Retinal pigment epithelial cell (primary cell): ENCODE data around the gene PADI4.
"Not testable (repeated sequence)": the region's sequence is repeated elsewhere in the genome, so short reads cannot be mapped to it uniquely, and the experiment has no call there.

ENCODE experiments used
- DNase-seq: peaks from one replicate; pipeline ENCODE4 v3.0.0-alpha.2; 2010; ENCODE audit warnings: low read depth
- H3K4me3 ChIP-seq: 2 replicates; pipeline ENCODE4 v1.5.1; 2011; ENCODE audit warnings: mild to moderate bottlenecking, low read length, control low read depth, moderate library complexity
- TF ChIP-seq, protein P1 (sequence below): conservative IDR thresholded peaks from 2 replicates; pipeline ENCODE4 v1.5.1; 2011; ENCODE audit warnings: low read depth, low read length, control low read depth, inconsistent platforms

PADI4 gene

DNA sequence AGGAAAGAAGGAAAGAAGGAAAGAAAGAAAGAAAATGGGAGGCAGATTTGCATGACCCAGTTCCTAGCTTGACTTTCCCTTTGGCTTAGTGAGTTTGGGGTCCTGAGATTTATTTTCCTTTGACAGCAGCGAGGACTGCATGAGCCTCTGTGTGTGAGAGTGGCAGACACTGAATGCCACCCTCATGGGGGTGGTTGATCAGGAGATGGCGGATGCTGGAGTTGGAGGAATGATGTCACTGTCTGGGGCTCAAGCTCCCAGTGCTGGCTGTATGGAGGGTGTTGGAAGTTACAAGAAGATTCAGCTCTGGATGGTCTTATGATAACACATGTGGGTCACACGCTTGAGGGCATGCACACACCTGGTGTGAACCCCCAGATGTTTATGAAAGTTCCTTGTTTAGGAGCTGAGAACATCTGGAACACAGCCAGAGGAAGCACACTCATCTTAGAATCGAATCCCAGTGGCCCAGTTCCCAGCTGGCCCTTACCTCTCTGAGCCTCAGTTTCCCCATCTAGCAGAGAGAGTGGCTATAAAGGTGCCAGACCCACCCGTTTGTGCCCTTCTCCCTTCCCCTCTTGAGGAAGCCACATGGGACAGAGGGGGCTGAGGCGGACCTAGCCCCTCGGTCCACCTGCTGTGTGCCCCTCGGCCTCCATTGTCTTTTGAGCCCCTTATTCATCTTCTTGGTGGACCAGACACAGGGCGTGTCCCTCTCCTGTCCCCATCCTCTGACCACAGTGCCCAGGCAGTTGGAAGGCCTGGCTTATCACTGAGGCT, 5.7 kb downstream of the PADI4 start:
- no peak overlapping the region for H3K4me3 ChIP-seq

GRCh38 chr1:17314491-17314971, 6.5 kb downstream of the PADI4 start:
- no peak for DNase-seq
- no peak overlapping the region for H3K4me3 ChIP-seq
- TF ChIP-seq, protein P1, sequence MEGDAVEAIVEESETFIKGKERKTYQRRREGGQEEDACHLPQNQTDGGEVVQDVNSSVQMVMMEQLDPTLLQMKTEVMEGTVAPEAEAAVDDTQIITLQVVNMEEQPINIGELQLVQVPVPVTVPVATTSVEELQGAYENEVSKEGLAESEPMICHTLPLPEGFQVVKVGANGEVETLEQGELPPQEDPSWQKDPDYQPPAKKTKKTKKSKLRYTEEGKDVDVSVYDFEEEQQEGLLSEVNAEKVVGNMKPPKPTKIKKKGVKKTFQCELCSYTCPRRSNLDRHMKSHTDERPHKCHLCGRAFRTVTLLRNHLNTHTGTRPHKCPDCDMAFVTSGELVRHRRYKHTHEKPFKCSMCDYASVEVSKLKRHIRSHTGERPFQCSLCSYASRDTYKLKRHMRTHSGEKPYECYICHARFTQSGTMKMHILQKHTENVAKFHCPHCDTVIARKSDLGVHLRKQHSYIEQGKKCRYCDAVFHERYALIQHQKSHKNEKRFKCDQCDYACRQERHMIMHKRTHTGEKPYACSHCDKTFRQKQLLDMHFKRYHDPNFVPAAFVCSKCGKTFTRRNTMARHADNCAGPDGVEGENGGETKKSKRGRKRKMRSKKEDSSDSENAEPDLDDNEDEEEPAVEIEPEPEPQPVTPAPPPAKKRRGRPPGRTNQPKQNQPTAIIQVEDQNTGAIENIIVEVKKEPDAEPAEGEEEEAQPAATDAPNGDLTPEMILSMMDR, result no peak

More for the DNA sequence above, 5.7 kb downstream of the PADI4 start:
- TF ChIP-seq, protein P1, result no peak
- DNase-seq, result no peak

GRCh38 chr1:17315542-17316130, 7.6 kb downstream of the PADI4 start:
- H3K4me3 ChIP-seq, result no peak overlapping the region
- TF ChIP-seq, protein P1, result no peak
- DNase-seq, result no peak

GRCh38 chr1:17316704-17317103, 8.7 kb downstream of the PADI4 start:
- TF ChIP-seq, protein P1, result no peak
- H3K4me3 ChIP-seq, result no peak overlapping the region
- no peak for DNase-seq

GRCh38 chr1:17318262-17318661, 10.3 kb downstream of the PADI4 start:
- H3K4me3 ChIP-seq, result no peak overlapping the region
- TF ChIP-seq, protein P1, result no peak
- no peak for DNase-seq

- H3K4me3 ChIP-seq, result no peak overlapping the region
- TF ChIP-seq, protein P1, result no peak
- DNase-seq, result no peak
These were observed 11.8 kb downstream of the PADI4 start for GRCh38 chr1:17319561-17320350.

GRCh38 chr1:17321857-17322390, 13.9 kb downstream of the PADI4 start:
- H3K4me3 ChIP-seq, DNase-seq: not testable (repeated sequence)
